HepG2 (cell line): ENCODE results near the gene ECE2. TPM values are rescaled to one million over a fixed set of nuclear protein-coding genes. Genes with fewer than 3 reads are reported as not detected.

Source experiments
- AGO1 ChIP-seq: fragments of 200-400 bp; formaldehyde crosslinking; IDR thresholded peaks from 2 replicates; pipeline ENCODE4 v1.6.1; 2017; ENCODE audit warnings: mild to moderate bottlenecking, low read depth, low read length, moderate library complexity; ENCODE audit not compliant: poor library complexity, severe bottlenecking
- CCDC6 ChIP-seq: sonication (generic); formaldehyde crosslinking; IDR thresholded peaks from 2 replicates; pipeline ENCODE4 v1.8.1; 2022; ENCODE audit warnings: mild to moderate bottlenecking, missing genetic modification reagents, moderate library complexity
- HMG20B ChIP-seq: conservative IDR thresholded peaks from 2 replicates; pipeline ENCODE4 v1.6.1; 2016; ENCODE audit warnings: missing genetic modification reagents, missing compliant biosample characterization
- NRL ChIP-seq: sonication (generic); formaldehyde crosslinking; IDR thresholded peaks from 2 replicates; pipeline ENCODE4 v1.5.0; 2020; ENCODE audit warnings: missing genetic modification reagents, mild to moderate bottlenecking, moderate library complexity, borderline replicate concordance
- ZNF562 ChIP-seq: sonication (generic); formaldehyde crosslinking; IDR thresholded peaks from 2 replicates; pipeline ENCODE4 v1.8.0; 2022; ENCODE audit warnings: missing genetic modification reagents, borderline replicate concordance
- ZNF564 ChIP-seq: sonication (generic); formaldehyde crosslinking; IDR thresholded peaks from 2 replicates; pipeline ENCODE4 v1.8.1; 2023; ENCODE audit warnings: mild to moderate bottlenecking, missing genetic modification reagents
- ZNF883 ChIP-seq: sonication (generic); formaldehyde crosslinking; IDR thresholded peaks from 2 replicates; pipeline ENCODE4 v1.5.1; 2020; ENCODE audit warnings: mild to moderate bottlenecking, missing genetic modification reagents; ENCODE audit errors: not compliant biosample characterization
- polyA plus RNA-seq, 8 experiments: library from polyadenylated mRNA; depleted of rRNA in 3 of 8; stranded (reverse) in 7 of 8; unstranded in 1 of 8; fragments of >200 nt; fragmentation: Illumina TruSeq in 4 of 8; extraction: Trizol in 4 of 8; gene quantifications; 2 replicates each; pipeline versions ENCODE4 v1.2.1 to v1.2.3, GENCODE V29; 2011 to 2016; ENCODE audit warnings: low read depth in 4 of 8, missing spikeins in 1 of 8, mixed read lengths in 1 of 8; ENCODE audit not compliant: insufficient read depth in 1 of 8
- total RNA-seq, 5 experiments: library from RNA; depleted of rRNA; stranded (reverse); fragments of >200 nt; fragmentation: Illumina TruSeq; extraction: Trizol; gene quantifications; 2 replicates each; pipeline ENCODE4 v1.2.3, GENCODE V29; 2016; ENCODE audit warnings: low read depth in 1 of 5
- TF ChIP-seq, protein P1 (sequence below): sonication (generic); formaldehyde crosslinking; IDR thresholded peaks from 2 replicates; pipeline ENCODE4 v1.4.0; 2020; ENCODE audit warnings: missing genetic modification reagents
- TF ChIP-seq, protein P2 (sequence below): sonication (generic); formaldehyde crosslinking; IDR thresholded peaks from 2 replicates; pipeline ENCODE4 v1.4.0; 2020; ENCODE audit warnings: mild to moderate bottlenecking, missing genetic modification reagents

The ECE2 gene
- total and polyA plus RNA-seq, 2 of the 13 experiments (the other 11 are each of a cell fraction or from before 2014, with no cell fraction given): not detected

DNA sequence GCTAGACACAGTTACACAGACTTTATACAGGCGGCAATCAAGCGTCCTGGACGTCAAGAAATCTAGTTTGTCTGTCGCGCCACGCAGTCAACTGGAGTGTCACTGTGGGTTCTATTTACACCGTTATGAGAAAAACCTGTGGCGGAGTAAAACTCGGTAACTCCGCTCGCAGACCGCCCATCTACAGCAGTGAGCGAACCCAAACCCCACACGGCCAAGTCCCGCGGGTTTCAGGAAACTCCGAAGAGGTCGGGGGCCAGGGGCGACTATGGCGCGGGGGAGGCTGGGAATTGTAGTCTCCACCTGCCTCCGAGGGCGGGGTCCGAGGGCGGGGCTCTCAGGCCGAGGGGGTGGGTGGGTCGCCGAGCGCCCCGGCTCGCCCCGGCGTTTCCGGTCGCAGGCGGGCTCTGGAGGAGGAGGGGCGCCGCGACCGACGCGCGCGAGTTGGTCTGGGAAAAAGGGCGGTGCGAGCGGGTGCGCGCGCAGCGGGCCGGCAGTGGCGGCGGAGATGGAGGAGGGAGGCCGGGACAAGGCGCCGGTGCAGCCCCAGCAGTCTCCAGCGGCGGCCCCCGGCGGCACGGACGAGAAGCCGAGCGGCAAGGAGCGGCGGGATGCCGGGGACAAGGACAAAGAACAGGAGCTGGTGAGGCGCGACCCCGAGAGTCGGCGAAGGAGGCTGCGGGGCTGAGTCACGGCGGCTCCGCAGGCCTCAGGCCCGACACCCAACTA lies 23.1 kb downstream of the ECE2 start, which contains the start of gene PSMD2 (continued):
- TF ChIP-seq NRL (CRISPR knock-in tag) (peak; percentile 76), ZNF564 (no peak), ZNF883 (CRISPR knock-in tag) (no peak), AGO1 (no peak), CCDC6 (CRISPR knock-in tag) (no peak), ZNF562 (CRISPR knock-in tag) (no peak), HMG20B (CRISPR knock-in tag) (no peak)
- TF ChIP-seq, protein P1, sequence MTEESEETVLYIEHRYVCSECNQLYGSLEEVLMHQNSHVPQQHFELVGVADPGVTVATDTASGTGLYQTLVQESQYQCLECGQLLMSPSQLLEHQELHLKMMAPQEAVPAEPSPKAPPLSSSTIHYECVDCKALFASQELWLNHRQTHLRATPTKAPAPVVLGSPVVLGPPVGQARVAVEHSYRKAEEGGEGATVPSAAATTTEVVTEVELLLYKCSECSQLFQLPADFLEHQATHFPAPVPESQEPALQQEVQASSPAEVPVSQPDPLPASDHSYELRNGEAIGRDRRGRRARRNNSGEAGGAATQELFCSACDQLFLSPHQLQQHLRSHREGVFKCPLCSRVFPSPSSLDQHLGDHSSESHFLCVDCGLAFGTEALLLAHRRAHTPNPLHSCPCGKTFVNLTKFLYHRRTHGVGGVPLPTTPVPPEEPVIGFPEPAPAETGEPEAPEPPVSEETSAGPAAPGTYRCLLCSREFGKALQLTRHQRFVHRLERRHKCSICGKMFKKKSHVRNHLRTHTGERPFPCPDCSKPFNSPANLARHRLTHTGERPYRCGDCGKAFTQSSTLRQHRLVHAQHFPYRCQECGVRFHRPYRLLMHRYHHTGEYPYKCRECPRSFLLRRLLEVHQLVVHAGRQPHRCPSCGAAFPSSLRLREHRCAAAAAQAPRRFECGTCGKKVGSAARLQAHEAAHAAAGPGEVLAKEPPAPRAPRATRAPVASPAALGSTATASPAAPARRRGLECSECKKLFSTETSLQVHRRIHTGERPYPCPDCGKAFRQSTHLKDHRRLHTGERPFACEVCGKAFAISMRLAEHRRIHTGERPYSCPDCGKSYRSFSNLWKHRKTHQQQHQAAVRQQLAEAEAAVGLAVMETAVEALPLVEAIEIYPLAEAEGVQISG (CRISPR knock-in tag): peak; percentile 66
- TF ChIP-seq, protein P2, sequence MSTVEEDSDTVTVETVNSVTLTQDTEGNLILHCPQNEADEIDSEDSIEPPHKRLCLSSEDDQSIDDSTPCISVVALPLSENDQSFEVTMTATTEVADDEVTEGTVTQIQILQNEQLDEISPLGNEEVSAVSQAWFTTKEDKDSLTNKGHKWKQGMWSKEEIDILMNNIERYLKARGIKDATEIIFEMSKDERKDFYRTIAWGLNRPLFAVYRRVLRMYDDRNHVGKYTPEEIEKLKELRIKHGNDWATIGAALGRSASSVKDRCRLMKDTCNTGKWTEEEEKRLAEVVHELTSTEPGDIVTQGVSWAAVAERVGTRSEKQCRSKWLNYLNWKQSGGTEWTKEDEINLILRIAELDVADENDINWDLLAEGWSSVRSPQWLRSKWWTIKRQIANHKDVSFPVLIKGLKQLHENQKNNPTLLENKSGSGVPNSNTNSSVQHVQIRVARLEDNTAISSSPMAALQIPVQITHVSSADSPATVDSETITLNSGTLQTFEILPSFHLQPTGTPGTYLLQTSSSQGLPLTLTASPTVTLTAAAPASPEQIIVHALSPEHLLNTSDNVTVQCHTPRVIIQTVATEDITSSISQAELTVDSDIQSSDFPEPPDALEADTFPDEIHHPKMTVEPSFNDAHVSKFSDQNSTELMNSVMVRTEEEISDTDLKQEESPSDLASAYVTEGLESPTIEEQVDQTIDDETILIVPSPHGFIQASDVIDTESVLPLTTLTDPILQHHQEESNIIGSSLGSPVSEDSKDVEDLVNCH: no peak
